NCI-H345 (cell line): ENCODE measurements around the gene CCDC50.

Experiments
- DNase-seq: peaks from one replicate; lab custom pipeline; 2025; lab: John Stamatoyannopoulos, UW

Gene CCDC50

GRCh38 chr3:191425322-191425734 is 96.1 kb downstream of the CCDC50 start:
- no peak for DNase-seq

DNA sequence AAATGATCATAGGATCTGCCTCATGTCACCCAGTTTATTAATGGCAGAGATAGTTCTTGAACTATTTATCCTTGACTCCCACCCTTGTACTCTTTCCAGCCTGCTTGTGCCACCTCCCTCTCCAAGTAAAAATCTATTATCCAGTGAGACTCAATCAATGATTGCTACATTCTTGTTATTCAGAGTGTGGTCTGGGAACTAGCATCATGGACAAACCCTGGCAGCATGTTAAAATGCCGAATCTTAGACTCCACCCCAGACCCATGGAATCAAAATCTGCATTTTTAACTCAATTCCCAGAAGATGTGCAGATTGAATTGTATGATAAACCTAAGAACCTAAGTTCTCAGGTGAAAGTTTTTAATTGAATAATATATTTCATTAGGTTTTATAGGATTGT is 97.1 kb downstream of the CCDC50 start:
- DNase-seq, result no peak

- no peak for DNase-seq
Measured at GRCh38 chr3:191428177-191428576, 99.0 kb downstream of the CCDC50 start.

DNA sequence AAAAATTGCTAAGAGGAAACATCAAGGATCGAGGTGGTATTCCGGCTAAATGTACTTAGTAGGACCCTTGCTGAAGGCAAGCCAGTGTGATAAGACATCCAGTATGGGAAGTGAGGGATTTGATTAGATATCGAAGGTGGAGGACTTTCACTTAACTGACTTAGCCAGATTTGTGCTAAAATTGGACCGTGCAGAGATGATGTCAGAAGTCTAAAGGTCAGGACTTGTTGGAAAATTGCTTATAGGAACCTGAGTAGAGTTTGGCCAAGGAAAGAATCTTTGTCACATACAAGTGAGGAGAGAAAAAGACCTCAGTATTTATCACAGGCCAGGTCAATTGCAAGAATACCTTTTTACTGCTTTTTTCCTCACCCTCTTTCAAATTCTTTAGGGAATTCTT is 100.9 kb downstream of the CCDC50 start:
- no peak for DNase-seq

GRCh38 chr3:191431160-191431822 is 102.1 kb downstream of the CCDC50 start:
- DNase-seq, result no peak

DNA sequence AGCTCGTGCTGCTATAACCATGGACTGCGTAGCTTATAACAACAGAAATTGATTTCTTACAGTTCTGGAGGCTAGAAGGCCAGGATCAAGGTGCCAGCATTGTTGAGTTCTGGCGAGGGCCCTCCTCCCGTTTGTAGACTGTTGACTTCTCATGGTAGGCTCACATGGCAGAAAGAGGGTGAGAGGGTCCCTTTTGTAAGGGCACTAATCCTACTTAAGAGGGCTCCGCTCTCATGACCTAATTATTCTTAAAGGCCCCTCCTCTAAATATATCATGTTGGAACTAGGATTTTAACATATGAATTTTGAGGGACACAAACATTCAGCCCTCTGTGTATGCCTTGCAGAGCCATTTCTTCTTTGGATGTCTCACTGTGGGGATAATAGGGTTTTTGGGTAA is 103.0 kb downstream of the CCDC50 start:
- DNase-seq, result no peak

- DNase-seq, result no peak
Measured at GRCh38 chr3:191434024-191434423, 104.8 kb downstream of the CCDC50 start.

DNA sequence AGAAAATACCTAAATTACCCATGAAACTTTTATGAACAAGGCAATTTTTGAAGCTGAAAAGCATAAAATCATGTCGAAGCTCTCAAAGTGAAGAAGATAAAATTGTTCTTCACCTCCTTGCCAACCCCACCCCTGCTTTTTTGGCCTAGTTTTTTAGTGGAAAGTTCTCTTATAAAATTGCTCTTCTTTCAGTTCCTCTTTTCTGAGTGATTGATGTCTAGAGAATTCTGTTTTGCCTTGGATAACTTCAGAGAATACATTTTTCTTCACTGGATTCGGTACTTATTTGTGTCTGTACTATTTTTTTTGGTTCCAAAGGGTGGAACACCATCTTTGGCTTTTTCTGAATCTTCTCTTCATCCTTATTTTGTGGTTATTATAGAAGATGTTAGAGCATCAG is 106.8 kb downstream of the CCDC50 start:
- no peak for DNase-seq

DNA sequence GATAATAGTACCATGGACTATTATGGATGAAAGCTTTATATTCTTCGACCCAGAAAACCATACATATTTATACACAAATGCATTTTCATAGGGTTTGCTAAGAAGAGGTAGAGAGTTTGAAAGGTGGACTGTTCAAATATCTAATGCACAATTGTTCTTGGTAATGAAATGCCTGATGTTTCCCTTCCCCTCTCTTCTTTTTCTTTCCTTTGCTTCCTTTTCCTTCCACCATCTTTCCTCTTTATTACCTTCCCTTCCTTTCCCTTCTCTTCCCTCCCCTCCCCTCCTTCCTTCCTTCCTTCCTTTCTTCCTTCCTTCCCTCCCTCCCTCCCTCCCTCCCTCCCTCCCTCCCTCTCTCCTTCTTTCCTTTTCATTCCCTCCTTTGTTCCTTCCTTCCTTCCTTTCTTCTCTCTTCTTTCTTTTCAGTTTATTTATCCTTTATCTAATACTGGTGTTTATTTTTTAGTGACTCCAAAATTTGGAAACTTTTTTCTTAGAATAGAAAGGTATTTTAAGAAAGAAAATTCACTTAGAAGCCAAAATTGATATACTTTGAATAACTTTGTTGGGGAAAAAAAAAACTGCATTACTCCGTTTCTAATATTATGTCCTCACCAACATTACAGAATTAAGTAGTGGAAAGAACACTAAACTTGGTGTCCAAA is 109.1 kb downstream of the CCDC50 start:
- DNase-seq, result no peak

- DNase-seq, result no peak
Measured at GRCh38 chr3:191440532-191440931, 111.3 kb downstream of the CCDC50 start.

GRCh38 chr3:191441687-191442086 is 112.5 kb downstream of the CCDC50 start:
- DNase-seq, result no peak

- DNase-seq, result no peak
Measured at GRCh38 chr3:191444569-191444968, 115.4 kb downstream of the CCDC50 start.
